HG02943 (cell line): ENCODE data around the gene NXN.
"Not testable (repeated sequence)": the region's sequence is repeated elsewhere in the genome, so short reads cannot be mapped to it uniquely, and the experiment has no call there.

Experiments
- ATAC-seq: cut with Tn5 transposase; IDR thresholded peaks from one replicate; pipeline ENCODE4 v1.9.1; 2021; ENCODE audit warnings: mild to moderate bottlenecking, low read depth, moderate library complexity; ENCODE audit not compliant: unreplicated experiment

Gene NXN

DNA sequence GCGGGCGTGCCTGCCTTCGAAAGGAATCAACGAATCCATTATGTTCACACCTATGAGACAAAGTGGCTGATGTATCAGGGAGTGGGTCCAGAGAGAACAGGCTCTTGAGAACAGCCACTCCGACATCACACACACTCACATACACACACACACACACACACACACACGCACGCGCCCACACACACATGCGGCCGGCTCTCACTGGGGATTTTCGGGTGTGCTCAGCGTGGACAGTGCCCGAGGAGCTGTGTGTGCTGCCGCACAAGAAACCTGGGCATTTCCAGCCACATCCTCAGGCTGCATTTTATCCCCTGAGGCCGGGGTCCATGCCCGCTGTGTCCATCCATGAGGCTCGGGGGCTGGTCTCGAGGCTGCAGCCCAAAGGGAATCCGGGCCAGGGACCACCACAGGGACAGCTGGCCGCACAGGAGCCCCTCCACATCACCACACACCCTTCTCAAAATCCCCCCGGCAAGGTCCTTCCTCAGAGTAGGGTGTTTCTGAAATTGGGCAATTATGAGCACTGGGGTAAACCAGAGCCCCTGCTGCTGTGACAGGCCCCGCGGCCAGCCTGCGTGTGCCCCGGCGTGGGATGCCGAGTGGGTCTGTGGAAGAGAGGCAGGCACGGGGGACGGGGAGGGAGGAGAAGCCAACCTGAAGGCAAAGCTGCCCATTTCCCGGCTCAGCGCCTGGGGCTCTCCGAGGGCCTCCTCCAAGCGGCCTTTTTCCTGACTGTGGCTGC is 172.6 kb downstream of the NXN start:
- ATAC-seq = no peak

DNA sequence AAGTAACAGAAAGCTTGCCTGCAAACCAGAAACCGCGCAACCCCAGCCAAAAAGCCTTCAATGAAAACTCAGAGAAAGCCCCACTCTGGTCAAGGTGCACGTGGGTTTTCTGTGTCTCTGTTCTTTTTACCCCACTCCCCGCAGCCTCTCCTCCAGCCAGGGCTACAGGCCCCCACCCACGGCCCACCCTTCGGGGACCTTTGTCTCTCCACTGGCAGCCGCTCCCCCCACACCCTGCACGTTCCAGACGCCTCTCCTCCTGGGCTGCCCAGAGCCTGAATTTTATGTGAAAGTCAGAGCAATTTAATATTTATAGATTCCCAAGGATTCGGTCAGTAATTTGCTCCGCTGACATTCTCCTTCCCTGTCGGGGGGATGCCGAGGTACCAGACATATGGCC is 173.2 kb downstream of the NXN start:
- no peak for ATAC-seq

DNA sequence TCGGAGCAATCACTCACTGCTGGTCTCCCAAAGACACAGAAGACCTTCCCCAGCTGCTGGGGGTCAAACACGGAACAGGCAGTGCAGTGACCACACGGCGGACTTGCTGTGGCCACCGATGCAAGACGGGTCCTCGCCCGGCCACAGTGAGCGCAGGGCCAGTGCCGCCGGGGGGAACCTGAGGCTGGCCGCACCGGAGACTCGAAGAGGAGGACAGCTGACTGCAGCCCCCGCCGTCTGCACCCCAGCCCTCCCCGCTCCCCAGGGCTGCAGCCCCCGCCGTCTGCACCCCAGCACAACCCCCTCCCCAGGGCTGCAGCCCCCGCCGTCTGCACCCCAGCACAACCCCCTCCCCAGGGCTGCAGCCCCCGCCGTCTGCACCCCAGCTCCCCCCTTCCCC is 173.7 kb downstream of the NXN start:
- ATAC-seq = not testable (repeated sequence)

DNA sequence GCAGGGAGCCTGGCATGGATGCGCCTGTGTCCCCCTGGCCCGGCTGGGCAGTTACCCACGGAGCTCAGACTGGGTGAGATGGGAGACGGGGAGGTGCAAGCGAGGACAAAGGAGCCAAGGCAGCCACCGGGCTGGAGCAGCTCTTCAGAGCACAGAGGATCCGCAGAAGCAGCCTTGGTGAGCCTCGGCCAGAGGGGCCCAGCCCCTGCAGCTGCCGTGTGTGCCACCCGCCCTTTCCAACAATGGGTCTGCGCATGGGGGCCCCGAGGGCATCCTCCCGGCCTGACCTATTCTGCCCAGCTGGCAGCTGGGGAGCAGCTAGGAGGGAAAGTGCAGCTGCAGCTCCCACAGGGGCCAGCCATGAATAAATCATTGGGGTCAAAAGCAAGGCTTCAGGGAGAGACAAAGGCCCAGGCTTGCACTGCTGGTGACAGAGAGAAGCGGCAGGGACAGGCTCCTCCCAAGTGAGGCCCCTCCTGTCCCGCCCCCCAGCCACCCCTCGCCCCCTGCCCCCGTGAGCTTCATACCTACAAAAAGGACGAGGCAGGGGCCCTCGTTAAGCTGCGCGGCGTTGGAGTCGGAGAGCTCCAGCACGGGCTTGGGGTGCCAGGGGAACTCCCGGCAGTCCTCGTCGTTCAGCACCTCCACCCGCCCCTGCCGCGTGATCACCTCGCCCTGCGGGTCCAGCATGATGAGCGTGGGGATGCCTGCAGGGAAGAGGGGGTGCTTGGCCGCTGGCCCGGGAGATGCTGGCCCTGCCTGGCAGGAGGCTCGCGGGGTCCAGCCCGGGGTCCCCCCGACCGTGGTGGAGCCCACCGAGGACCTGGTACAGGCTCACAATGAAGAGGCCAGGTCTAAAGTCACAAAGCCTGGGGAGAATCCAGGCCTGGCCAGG is 174.8 kb downstream of the NXN start:
- no peak for ATAC-seq

DNA sequence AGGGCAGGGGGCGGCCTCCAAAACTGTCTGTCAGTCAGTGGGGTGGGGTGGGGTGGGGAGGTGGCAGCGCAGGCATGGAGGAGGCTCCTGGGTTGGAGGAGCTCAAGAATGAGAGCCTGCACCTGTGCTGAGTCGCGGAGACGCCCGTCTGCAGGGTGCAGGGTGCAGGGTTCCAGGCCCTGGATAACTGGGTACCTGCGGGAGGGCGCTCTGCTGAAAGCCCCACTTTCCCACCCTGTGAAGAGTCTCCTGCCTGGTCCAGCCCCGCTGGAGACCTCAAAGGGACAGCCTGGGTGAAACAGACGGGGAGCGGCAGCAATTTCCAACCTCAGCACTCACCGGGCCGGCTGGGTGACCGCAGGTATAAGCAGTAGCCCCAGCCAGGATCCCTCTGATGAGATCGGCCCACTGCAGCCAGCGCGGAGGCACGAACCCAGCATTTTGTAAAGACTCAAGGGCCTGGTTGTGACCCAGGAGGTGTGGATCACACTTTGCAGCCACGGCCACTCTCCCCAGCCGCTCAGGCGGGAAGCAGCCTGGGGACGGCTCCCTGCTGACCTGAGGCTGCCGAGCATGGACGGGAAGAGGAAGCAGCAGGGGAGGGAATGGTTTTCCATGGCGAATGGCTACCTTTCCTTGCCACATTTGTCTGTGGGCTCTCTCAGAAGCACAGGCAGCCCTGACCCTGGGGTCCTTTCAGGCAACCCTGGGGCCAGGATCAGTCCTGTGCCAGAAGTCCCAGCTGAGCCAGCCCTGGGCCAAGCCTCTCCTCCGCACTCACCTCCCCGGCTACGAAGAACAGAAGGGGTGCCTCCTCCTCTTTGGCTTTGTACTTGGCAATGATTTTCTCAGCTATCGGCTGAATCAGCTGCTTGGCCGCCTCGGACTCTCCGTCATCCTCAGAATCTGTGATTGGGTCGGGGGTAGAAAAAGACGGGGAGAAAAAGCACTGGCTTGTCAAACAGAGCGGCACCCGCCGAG is 176.4 kb downstream of the NXN start:
- no peak for ATAC-seq

DNA sequence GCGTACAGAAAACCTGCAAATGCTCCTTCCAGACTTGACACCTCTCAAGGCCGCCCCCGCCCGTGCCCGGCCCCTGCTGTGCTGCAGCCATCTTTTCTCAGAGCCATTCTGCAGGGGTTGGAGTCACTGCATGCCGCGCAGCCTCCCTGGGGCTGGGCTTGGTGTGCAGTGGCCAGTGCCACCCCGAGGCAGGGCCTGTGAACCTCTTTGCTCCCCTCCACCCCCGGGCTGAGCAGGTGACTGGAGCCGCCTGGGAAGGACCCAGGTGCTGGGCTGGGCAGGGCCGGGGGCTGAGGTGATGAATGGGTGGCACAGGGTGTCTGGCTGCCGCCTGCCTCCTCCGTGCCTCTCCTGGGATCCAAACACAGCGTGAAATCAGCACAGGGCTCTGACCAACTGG is 177.1 kb downstream of the NXN start:
- no peak for ATAC-seq

GRCh38 chr17:801660-802059 is 177.9 kb downstream of the NXN start:
- ATAC-seq = no peak

- no peak for ATAC-seq
These were observed 178.9 kb downstream of the NXN start for GRCh38 chr17:800446-801242.

GRCh38 chr17:799261-799660 is 180.3 kb downstream of the NXN start:
- ATAC-seq = no peak

- ATAC-seq = no peak
These were observed 181.3 kb downstream of the NXN start for GRCh38 chr17:798246-798645.

DNA sequence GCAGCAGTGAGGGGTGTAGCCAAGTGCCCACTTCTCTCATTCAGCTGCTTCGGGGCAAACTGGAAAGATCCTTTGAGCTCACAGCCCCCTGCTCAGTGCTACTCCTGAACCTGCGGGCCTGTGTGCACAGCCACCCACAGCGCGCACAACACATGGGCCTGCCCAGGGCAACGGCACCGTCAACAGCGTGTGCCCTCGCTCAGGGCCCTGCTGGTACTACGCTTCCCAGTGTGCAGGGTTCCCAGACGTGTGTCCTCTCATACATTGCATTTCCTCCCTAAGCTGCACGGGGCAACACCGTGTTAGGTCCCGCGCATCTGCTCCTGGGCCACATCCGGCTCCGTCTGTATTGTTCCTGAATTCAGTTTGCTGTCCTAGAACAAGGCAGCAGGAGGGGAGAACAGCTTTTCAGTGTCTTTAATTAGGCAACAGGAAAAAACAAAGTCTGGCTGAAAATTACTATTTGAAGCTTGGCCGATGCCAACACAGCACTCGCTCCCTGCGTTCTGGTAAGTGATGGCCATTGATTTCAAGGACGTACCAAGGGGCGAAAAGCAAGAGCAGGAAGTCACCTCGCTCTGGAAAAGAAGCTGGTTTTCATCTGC is 182.2 kb downstream of the NXN start:
- ATAC-seq = no peak

GRCh38 chr17:796609-797008 is 183.0 kb downstream of the NXN start:
- no peak for ATAC-seq

DNA sequence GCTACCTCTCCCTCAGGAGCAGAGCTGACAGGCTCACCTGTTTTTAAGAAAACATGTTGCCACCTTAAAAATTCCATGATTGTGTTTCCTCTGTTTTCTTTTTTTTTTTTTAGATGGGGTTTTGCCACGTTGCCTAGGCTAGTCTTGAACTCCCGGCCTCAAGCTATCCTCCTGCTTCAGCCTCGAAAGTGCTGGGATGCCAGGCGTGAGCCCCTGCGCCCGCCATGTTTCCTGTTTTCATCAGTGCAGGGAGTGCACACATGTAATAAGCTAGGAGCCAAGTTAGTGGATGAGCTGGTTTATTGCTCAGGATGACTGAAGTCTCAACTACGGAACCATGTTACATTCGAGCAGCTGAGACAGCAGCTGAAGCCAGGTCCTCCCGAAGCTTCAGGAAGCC is 183.9 kb downstream of the NXN start:
- ATAC-seq = no peak

GRCh38 chr17:795276-795675 is 184.3 kb downstream of the NXN start:
- ATAC-seq = no peak

DNA sequence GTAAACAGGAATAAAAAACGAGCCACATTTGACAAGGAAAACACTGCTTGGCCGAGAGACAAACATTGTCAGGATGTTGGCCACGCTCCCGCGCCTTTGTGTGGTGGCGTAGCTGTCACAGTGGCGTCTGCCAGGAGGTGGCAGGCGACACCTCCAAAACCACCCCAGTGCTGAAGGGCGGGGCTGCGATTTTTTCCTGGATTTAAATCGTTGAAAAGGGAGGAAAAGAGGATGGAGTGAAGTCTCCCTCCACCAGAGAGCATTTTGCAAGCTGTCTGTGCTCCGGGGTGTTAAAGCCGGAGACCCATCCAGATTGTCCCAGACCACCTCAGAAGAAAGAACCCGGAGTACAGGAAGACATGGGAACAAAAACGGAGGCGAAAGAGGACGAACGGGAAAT is 184.7 kb downstream of the NXN start:
- ATAC-seq = no peak

GRCh38 chr17:792277-792676 is 187.3 kb downstream of the NXN start:
- ATAC-seq = no peak

DNA sequence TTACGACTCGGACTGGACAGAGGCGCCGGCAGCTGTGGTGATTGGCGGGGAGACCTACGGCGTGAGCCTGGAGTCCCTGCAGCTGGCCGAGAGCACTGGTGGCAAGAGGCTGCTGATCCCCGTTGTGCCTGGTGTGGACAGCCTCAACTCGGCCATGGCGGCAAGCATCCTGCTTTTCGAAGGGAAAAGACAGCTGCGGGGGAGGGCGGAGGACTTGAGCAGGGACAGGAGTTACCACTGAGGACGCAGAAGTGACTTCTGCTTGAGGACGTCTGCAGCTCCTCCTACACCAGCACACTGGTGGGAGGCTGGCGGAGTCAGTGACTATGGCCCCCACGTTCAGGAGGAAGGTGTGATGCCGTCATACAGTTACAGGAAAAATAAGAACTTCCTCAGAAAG is 187.7 kb downstream of the NXN start:
- no peak for ATAC-seq

DNA sequence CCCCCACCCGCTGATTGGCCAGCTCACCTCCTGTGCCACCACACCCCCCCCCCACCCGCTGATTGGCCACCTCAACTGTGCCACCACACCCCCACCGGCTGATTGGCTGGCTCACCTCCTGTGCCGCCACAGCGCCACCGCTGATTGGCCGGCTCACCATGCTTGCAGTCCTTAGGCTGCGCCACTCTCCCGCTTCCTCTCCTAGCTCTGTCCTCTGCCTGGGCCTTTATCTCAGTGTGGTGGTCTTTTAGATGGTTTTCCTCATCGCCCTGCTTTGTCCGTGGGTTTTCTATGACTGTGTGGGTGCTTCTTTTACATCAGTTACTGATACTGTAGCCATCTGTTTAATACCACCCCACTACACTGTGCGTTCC is 188.7 kb downstream of the NXN start:
- ATAC-seq = not testable (repeated sequence)
